SU-DHL-6 (cell line): ENCODE results near the gene FOXG1.

ENCODE experiments used
- H2AFZ ChIP-seq: fragments of 200-600 bp; sonication (generic); 2 replicates; pipeline ENCODE4 v1.6.1; 2014; ENCODE audit warnings: low read depth, mild to moderate bottlenecking, moderate library complexity, mixed read lengths, antibody characterized with exemption, low read length; ENCODE audit not compliant: severe bottlenecking
- H3F3A ChIP-seq: fragments of 200-600 bp; shearing (Covaris generic); 2 replicates; pipeline ENCODE4 v1.6.0; 2016; ENCODE audit warnings: antibody characterized with exemption, mild to moderate bottlenecking; ENCODE audit not compliant: insufficient read depth
- H3K27ac ChIP-seq: fragments of 200-600 bp; sonication (generic); 2 replicates; pipeline ENCODE4 v1.5.1; 2016; ENCODE audit warnings: low read depth, mild to moderate bottlenecking, low read length, moderate library complexity, mixed read lengths
- H3K27me3 ChIP-seq: fragments of 200-600 bp; sonication (generic), shearing (Covaris generic); 2 replicates; pipeline ENCODE4 v1.6.0; 2014; ENCODE audit warnings: mild to moderate bottlenecking, low read length
- H3K36me3 ChIP-seq: fragments of 200-600 bp; sonication (generic); 2 replicates; pipeline ENCODE4 v1.6.1; 2014; ENCODE audit warnings: mild to moderate bottlenecking, low read length, mixed read lengths
- H3K4me2 ChIP-seq: fragments of 300-600, 200-600 bp; shearing (Covaris generic), sonication (generic); 2 replicates; pipeline ENCODE4 v1.6.0; 2014; ENCODE audit warnings: low read length, low read depth, mild to moderate bottlenecking; ENCODE audit not compliant: poor library complexity, severe bottlenecking
- H3K4me3 ChIP-seq: fragments of 200-600 bp; sonication (generic); 2 replicates; pipeline ENCODE4 v1.5.1; 2014; ENCODE audit warnings: antibody characterized with exemption, low read length, mild to moderate bottlenecking, mixed read lengths; ENCODE audit not compliant: insufficient read depth, poor library complexity, severe bottlenecking
- H3K79me2 ChIP-seq: fragments of 200-600 bp; sonication (generic); 2 replicates; pipeline ENCODE4 v1.6.1; 2014; ENCODE audit warnings: mild to moderate bottlenecking, low read length, moderate library complexity; ENCODE audit not compliant: insufficient read depth
- H3K9ac ChIP-seq: fragments of 200-600 bp; sonication (generic); 2 replicates; pipeline ENCODE4 v1.7.0; 2014; ENCODE audit warnings: mild to moderate bottlenecking, low read length
- H3K9me2 ChIP-seq: fragments of 200-600 bp; sonication (generic); replicated peaks from 2 replicates; pipeline ENCODE4 v1.6.1; 2014; ENCODE audit warnings: low read length; ENCODE audit not compliant: insufficient read depth
- H3K9me3 ChIP-seq: fragments of 200-600 bp; sonication (generic); 2 replicates; pipeline ENCODE4 v1.6.1; 2014; ENCODE audit warnings: low read length, mixed read lengths; ENCODE audit not compliant: insufficient read depth
- H4K20me1 ChIP-seq: fragments of 200-600 bp; sonication (generic); 2 replicates; pipeline ENCODE4 v1.6.1; 2014; ENCODE audit warnings: low read depth, mild to moderate bottlenecking, antibody characterized with exemption, low read length, moderate library complexity, mixed read lengths
- EZH2phosphoT487 ChIP-seq: fragments of 200-600 bp; sonication (generic), shearing (Covaris generic); conservative IDR thresholded peaks from 2 replicates; pipeline ENCODE4 v1.6.1; 2018; ENCODE audit warnings: mild to moderate bottlenecking, antibody characterized with exemption, low read length, moderate library complexity, mixed read lengths
- TF ChIP-seq, protein P1 (sequence below): fragments of 200-600 bp; sonication (generic); IDR thresholded peaks from one replicate; pipeline ENCODE4 v1.5.1; 2017; ENCODE audit warnings: antibody characterized with exemption, mild to moderate bottlenecking, low read length, moderate library complexity; ENCODE audit not compliant: insufficient read depth, poor library complexity, severe bottlenecking

The FOXG1 gene

DNA sequence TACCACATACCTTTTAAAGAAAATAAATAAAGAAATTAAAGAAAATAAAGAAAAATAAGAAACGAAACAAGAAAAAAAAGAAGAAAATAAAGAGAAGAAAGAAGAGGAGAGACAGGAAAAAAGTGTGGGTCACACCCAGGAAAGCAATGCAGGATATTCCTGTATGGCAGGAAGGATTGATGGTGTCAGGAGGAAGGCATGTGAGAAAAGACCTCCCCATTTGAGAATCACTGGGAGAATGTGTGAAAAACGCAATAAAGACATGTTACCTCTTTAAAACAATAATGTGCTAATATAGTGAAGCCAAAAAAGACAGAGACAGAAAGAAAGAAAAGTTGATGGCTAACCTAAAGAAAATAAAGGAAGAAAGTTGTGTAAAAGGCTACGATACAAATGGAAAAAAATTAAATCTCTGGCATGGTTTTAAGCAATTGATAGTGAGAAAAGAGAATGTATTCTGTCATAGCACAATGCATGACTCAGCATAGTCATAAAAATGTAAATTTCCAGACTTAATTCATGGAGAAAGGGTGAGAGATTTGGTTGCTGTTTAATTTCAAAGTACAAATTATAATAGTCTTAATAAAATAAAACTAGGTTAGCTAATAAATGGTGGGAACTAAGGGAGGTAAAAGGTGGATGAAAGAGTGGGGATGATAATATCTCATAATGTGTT lies 24.3 kb upstream of the FOXG1 start:
- no peaks in the 10 kb centered on the region for H3K27me3 ChIP-seq
- H4K20me1 ChIP-seq, result no peaks in the 10 kb centered on the region
- no peak overlapping the region for H3K9ac ChIP-seq
- no peak for TF ChIP-seq EZH2phosphoT487
- TF ChIP-seq, protein P1, sequence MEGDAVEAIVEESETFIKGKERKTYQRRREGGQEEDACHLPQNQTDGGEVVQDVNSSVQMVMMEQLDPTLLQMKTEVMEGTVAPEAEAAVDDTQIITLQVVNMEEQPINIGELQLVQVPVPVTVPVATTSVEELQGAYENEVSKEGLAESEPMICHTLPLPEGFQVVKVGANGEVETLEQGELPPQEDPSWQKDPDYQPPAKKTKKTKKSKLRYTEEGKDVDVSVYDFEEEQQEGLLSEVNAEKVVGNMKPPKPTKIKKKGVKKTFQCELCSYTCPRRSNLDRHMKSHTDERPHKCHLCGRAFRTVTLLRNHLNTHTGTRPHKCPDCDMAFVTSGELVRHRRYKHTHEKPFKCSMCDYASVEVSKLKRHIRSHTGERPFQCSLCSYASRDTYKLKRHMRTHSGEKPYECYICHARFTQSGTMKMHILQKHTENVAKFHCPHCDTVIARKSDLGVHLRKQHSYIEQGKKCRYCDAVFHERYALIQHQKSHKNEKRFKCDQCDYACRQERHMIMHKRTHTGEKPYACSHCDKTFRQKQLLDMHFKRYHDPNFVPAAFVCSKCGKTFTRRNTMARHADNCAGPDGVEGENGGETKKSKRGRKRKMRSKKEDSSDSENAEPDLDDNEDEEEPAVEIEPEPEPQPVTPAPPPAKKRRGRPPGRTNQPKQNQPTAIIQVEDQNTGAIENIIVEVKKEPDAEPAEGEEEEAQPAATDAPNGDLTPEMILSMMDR, result no peak
- H3K36me3 ChIP-seq, result no peaks in the 10 kb centered on the region
- no peak overlapping the region for H3K27ac ChIP-seq
- H3K4me2 ChIP-seq, result no peak overlapping the region
- no peaks in the 10 kb centered on the region for H3K9me2 ChIP-seq
- no peak overlapping the region for H3K4me3 ChIP-seq
- H3F3A ChIP-seq, result no peaks in the 10 kb centered on the region
- H3K79me2 ChIP-seq, result no peaks in the 10 kb centered on the region
- no peak overlapping the region for H2AFZ ChIP-seq
- no peaks in the 10 kb centered on the region for H3K9me3 ChIP-seq

DNA sequence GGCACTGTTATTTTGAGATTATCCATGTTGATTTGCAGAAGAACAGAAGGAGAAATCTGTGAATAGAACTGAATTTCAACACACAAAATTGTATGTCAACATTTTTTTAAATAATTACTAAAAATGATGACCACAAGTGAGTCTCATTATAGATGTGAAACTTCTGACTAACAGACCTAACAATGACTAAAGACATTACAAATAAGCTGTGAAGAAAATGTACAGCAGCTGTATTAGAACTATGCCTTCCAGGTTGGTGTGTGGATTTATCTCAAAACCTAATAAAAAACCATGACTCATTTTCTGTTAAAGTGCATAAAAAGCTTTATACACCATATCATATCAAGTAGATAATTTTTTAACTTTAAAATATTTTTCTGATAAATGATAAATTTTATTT lies 22.5 kb upstream of the FOXG1 start:
- Histone ChIP-seq H3F3A (no peaks in the 10 kb centered on the region), H3K27ac (no peak overlapping the region), H3K9me3 (no peaks in the 10 kb centered on the region), H3K9me2 (no peaks in the 10 kb centered on the region), H3K36me3 (no peaks in the 10 kb centered on the region), H3K4me3 (no peak overlapping the region), H3K9ac (no peak overlapping the region), H3K4me2 (no peak overlapping the region), H3K27me3 (no peaks in the 10 kb centered on the region), H4K20me1 (no peaks in the 10 kb centered on the region), H3K79me2 (no peaks in the 10 kb centered on the region), H2AFZ (no peak overlapping the region)
- no peak for TF ChIP-seq EZH2phosphoT487
- TF ChIP-seq, protein P1, result no peak

DNA sequence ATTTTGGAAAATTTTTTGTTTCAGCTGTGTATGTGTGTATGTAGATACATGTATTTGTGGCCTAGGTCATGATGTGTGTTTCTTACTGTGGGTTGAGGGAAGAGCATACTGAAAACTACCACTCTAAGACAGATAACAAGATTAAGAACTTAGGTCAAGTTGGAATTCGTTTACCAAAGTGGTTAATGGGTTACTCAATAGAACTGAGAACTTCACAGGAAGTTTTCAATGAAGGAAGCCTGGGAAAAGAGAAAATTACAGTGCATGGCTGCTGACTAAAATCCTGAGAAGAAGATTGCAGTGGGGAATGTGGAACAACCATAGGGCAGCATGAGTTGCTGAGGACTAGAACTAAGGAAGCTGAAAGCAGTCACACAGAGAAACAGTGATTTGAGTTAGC lies 21.4 kb upstream of the FOXG1 start:
- TF ChIP-seq EZH2phosphoT487, result no peak
- TF ChIP-seq, protein P1, result no peak
- Histone ChIP-seq H3K27me3 (no peaks in the 10 kb centered on the region), H4K20me1 (no peaks in the 10 kb centered on the region), H3F3A (no peaks in the 10 kb centered on the region), H3K36me3 (no peaks in the 10 kb centered on the region), H3K9me2 (no peaks in the 10 kb centered on the region), H3K9ac (no peak overlapping the region), H2AFZ (no peak overlapping the region), H3K79me2 (no peaks in the 10 kb centered on the region), H3K27ac (no peak overlapping the region), H3K4me3 (no peak overlapping the region), H3K4me2 (no peak overlapping the region), H3K9me3 (no peaks in the 10 kb centered on the region)
